HEK293T (cell line): ENCODE measurements around the gene MRPL1.

Experiments
- ARNT ChIP-seq: fragments of 450-650 bp; IDR thresholded peaks from 2 replicates; pipeline ENCODE4 v1.6.1; 2017; ENCODE audit warnings: mild to moderate bottlenecking
- BHLHE40 ChIP-seq: fragments of 450-650 bp; IDR thresholded peaks from 2 replicates; pipeline ENCODE4 v1.6.1; 2016; ENCODE audit warnings: mild to moderate bottlenecking, moderate library complexity, borderline replicate concordance
- CTBP1 ChIP-seq: fragments of 450-650 bp; IDR thresholded peaks from 2 replicates; pipeline ENCODE4 v1.6.1; 2016; ENCODE audit warnings: borderline replicate concordance
- ELF4 ChIP-seq: fragments of 450-650 bp; IDR thresholded peaks from 2 replicates; pipeline ENCODE4 v1.6.1; 2017; ENCODE audit warnings: antibody characterized with exemption
- FOXA1 ChIP-seq: fragments of 450-650 bp; IDR thresholded peaks from 2 replicates; pipeline ENCODE4 v1.6.1; 2016; ENCODE audit warnings: mild to moderate bottlenecking
- FOXK2 ChIP-seq: fragments of 450-650 bp; IDR thresholded peaks from 2 replicates; pipeline ENCODE4 v1.6.1; 2016; ENCODE audit warnings: mild to moderate bottlenecking
- FOXM1 ChIP-seq: fragments of 450-650 bp; IDR thresholded peaks from 2 replicates; pipeline ENCODE4 v1.6.1; 2017; ENCODE audit warnings: mild to moderate bottlenecking, borderline replicate concordance
- HDGF ChIP-seq: fragments of 450-650 bp; IDR thresholded peaks from 2 replicates; pipeline ENCODE4 v1.6.1; 2017; ENCODE audit warnings: antibody characterized with exemption, borderline replicate concordance
- L3MBTL2 ChIP-seq: fragments of 450-650 bp; conservative IDR thresholded peaks from 2 replicates; pipeline ENCODE4 v1.6.1; 2016; ENCODE audit warnings: mild to moderate bottlenecking
- SP1 ChIP-seq: fragments of 450-650 bp; IDR thresholded peaks from 2 replicates; pipeline ENCODE4 v1.6.1; 2017
- SUZ12 ChIP-seq: fragments of 450-650 bp; IDR thresholded peaks from 2 replicates; pipeline ENCODE4 v1.6.1; 2016; ENCODE audit warnings: mild to moderate bottlenecking
- TARDBP ChIP-seq: fragments of 450-650 bp; IDR thresholded peaks from 2 replicates; pipeline ENCODE4 v1.6.1; 2016
- ZNF384 ChIP-seq: fragments of 450-650 bp; IDR thresholded peaks from 2 replicates; pipeline ENCODE4 v1.6.1; 2016
- TF ChIP-seq, protein P1 (sequence below): fragments of 450-650 bp; IDR thresholded peaks from 2 replicates; pipeline ENCODE4 v1.6.1; 2016

DNA sequence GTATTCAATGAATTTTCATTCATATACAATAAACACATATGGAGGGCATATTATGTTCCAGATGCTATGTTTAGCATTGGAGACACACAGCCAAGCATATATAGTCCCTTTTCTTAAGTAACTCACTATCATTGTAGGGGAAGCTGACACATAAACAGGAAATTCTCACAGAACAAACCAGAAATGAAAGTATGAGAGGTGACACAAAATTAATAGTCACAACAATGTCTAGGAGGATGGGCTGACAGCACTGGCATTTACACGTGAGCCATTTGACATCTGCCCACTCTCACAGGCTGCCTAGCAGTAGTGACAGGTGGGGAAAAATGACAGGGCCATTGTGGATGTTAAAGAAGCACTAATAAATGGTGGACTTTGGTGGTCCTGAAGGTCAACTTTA is 40.9 kb upstream of the MRPL1 start:
- TF ChIP-seq SUZ12, result no peak
- no peak for TF ChIP-seq BHLHE40
- no peak for TF ChIP-seq ARNT
- TF ChIP-seq ELF4, result no peak
- no peak for TF ChIP-seq TARDBP
- TF ChIP-seq, protein P1, sequence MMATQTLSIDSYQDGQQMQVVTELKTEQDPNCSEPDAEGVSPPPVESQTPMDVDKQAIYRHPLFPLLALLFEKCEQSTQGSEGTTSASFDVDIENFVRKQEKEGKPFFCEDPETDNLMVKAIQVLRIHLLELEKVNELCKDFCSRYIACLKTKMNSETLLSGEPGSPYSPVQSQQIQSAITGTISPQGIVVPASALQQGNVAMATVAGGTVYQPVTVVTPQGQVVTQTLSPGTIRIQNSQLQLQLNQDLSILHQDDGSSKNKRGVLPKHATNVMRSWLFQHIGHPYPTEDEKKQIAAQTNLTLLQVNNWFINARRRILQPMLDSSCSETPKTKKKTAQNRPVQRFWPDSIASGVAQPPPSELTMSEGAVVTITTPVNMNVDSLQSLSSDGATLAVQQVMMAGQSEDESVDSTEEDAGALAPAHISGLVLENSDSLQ, result no peak
- no peak for TF ChIP-seq HDGF
- TF ChIP-seq SP1, result no peak
- no peak for TF ChIP-seq FOXA1
- no peak for TF ChIP-seq FOXM1
- no peak for TF ChIP-seq CTBP1
- TF ChIP-seq L3MBTL2, result no peak
- no peak for TF ChIP-seq ZNF384
- TF ChIP-seq FOXK2, result no peak
